Adrenal gland (tissue), 12 donors: Measurements from ENCODE around the gene SCG5. TPM values are rescaled to one million over a fixed set of nuclear protein-coding genes. Genes with fewer than 3 reads are reported as not detected.

ENCODE experiments used
- DNase-seq, 7 donors: peaks; one replicate each; pipeline ENCODE4 v3.0.0-alpha.2; 2019 to 2020
- H3K27ac ChIP-seq, 5 donors: fragments of 200-600 bp; sonication (generic) in 4 of 5; 1 replicate in 3 of 5; 2 replicates in 2 of 5; pipeline versions ENCODE4 v1.5.1 to v1.8.0; 2016 to 2020; ENCODE audit warnings: mild to moderate bottlenecking in 1 of 5
- H3K27me3 ChIP-seq: fragments of 200-600 bp; 2 replicates; pipeline ENCODE4 v1.8.0; 2021
- H3K36me3 ChIP-seq, 2 donors: fragments of 200-600 bp; replicated peaks in 1 of 2; 1 replicate in 1 of 2; 2 replicates in 1 of 2; pipeline versions ENCODE4 v1.5.1 to v1.8.0; 2018 to 2022
- H3K4me1 ChIP-seq, 2 donors: fragments of 200-600 bp; replicated peaks in 1 of 2; 1 replicate in 1 of 2; 2 replicates in 1 of 2; pipeline versions ENCODE4 v1.5.1 to v1.8.0; 2018 to 2021
- H3K4me3 ChIP-seq, 4 donors: fragments of 200-600 bp; sonication (generic) in 3 of 4; one replicate each; pipeline ENCODE4 v1.5.1; 2016 to 2018
- H3K9me3 ChIP-seq, 3 donors: fragments of 200-600 bp; sonication (generic) in 1 of 3; replicated peaks in 1 of 3; 1 replicate in 2 of 3; 2 replicates in 1 of 3; pipeline versions ENCODE4 v1.5.1 to v1.8.0; 2016 to 2021
- POLR2A ChIP-seq, 2 donors: fragments of 450-650 bp; IDR thresholded peaks; one replicate each; pipeline ENCODE4 v1.6.1; 2017; ENCODE audit warnings: antibody characterized with exemption in 2 of 2, mild to moderate bottlenecking in 2 of 2, moderate library complexity in 1 of 2
- WGBS, 4 donors: extraction: QIAGEN DNeasy Blood & Tissue Kit in 2 of 4; methylation state at CpG; one replicate each; pipeline versions ENCODE4 v1.1.5 to v1.1.7; 2013 to 2017; 5-methylcytosine and 5-hydroxymethylcytosine counted together
- intact Hi-C, 2 donors: fragments of 100-400 bp; cut with DNase I; formaldehyde crosslinking; loops; one replicate each; pipeline versions ENCODE4 v1.14.1 to v1.15.0; 2022 to 2023
- polyA plus RNA-seq, 3 donors: library from polyadenylated mRNA; stranded (reverse); fragments of 200-250 nt in 2 of 3; fragments of 350-450 nt in 1 of 3; fragmentation: Illumina TruSeq in 1 of 3; extraction: RNeasy Lipid Tissue Mini Kit (QIAGEN cat#74804) in 1 of 3; gene quantifications; one replicate each; pipeline ENCODE4 v1.2.3, GENCODE V29; 2013 to 2014
- total RNA-seq, 9 donors: library from RNA; depleted of rRNA in 4 of 9; stranded (reverse); fragments of >200 nt in 4 of 9; fragments of 120-200 nt in 1 of 9; fragmentation: NEBNext Ultra II Directional in 1 of 9; extraction: Animal tissue kit (Norgen Biotek cat#: 25700) in 1 of 9; gene quantifications; one replicate each; pipeline versions ENCODE4 v1.1.0 to v1.2.4, GENCODE V29; 2013 to 2023
- TF ChIP-seq, protein P1 (sequence below), 6 experiments: fragments of 450-650 bp in 4 of 6; fragments of 200-600 bp in 2 of 6; sonication (generic) in 1 of 6; IDR thresholded peaks; 1 replicate in 5 of 6; 2 replicates in 1 of 6; pipeline versions ENCODE4 v1.5.1 to v1.8.0; 2016 to 2021; ENCODE audit warnings: antibody characterized with exemption in 6 of 6, mild to moderate bottlenecking in 2 of 6, moderate library complexity in 1 of 6
- donor health status: healthy with polysubstance abuse.
- donor health status: Bipolar disorder and iron deficiency.
- donor health status: DM: yes; HTN: yes; CAD: no.
- donor health status: DM: no; HTN: no; CAD: no.
- donor health status: DM: no; HTN: no; CAD: no.
- donor health status: DM: yes; HTN: yes; CAD: no.

The SCG5 gene
- total and polyA plus RNA-seq, 12 donors = 0.52 to 102 (median 34.0) TPM; not detected in 2

DNA sequence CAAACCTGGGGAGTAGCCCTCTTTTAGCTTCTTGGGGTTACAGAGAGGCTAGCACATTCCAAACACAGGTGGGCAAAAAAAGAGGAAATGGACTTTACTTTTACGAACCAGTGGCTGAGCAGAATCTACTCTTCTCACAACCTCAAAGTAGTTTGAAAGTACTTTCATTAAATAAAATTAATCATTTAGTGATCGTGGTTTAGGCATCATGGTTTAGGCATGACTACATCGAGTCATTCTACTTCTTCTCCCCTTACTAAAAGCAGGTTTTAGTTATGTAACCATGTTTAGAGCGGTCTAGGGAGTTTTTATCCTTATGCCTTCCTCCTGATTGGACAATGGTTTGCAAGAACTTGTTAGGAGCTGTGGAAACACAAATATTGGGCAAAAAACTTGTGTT is 73.8 kb downstream of the SCG5 start:
- H3K4me1 ChIP-seq = peaks cover 0 to 15% of the 10 kb centered on the region in 2 donors
- H3K27me3 ChIP-seq = peaks cover 65% of the 10 kb centered on the region
- H3K4me3 ChIP-seq = no peak overlapping the region
- no peak for DNase-seq
- WGBS, 4 donors = 68 to 83% (median 73%) methylated on average over 4 of the region's 4 CpGs
- intact Hi-C loops = no loop called here
- H3K9me3 ChIP-seq = no peaks in the 10 kb centered on the region
- H3K27ac ChIP-seq = no peak overlapping the region
- H3K36me3 ChIP-seq = no peaks in the 10 kb centered on the region
- no peak for TF ChIP-seq POLR2A (IDR thresholded peaks at IDR 0.05)
- TF ChIP-seq, protein P1, sequence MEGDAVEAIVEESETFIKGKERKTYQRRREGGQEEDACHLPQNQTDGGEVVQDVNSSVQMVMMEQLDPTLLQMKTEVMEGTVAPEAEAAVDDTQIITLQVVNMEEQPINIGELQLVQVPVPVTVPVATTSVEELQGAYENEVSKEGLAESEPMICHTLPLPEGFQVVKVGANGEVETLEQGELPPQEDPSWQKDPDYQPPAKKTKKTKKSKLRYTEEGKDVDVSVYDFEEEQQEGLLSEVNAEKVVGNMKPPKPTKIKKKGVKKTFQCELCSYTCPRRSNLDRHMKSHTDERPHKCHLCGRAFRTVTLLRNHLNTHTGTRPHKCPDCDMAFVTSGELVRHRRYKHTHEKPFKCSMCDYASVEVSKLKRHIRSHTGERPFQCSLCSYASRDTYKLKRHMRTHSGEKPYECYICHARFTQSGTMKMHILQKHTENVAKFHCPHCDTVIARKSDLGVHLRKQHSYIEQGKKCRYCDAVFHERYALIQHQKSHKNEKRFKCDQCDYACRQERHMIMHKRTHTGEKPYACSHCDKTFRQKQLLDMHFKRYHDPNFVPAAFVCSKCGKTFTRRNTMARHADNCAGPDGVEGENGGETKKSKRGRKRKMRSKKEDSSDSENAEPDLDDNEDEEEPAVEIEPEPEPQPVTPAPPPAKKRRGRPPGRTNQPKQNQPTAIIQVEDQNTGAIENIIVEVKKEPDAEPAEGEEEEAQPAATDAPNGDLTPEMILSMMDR (IDR thresholded peaks at IDR 0.05) = no peak

DNA sequence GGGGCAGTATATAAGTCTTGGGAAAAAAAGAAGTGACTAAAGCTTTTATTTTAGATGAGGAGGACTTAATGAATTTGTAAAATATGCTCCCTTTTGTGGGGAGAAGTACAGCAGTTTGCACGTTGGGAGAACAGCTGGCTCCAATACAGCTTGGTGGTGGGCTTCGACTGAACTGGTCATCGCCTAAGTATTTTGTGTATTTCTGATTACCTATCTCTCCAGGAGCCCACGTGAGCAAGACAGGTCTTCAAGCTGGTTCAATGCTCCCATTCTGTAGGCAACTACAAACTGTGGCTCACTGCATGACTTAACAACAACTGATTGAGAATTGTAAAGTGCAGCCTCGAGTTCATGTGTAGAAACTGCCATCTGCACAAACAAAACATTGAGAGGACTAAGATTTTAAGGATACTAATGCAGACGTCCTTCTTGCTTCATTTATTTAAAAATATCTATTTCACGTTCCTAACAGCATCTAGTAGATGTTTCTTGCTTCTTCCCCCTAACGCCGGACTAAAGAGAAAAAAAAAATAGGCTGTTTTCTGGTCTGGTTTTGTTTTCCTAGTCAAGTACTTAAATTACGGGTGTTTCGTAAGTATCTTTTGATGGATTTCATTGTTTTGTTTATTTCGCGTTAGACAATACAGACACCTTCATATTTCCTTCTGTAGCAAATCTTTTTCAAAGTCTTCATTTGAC is 74.9 kb downstream of the SCG5 start:
- Histone ChIP-seq H3K27me3 (peaks cover 68% of the 10 kb centered on the region), H3K9me3 (no peaks in the 10 kb centered on the region), H3K4me1 (peaks cover 0 to 15% of the 10 kb centered on the region in 2 donors), H3K27ac (no peak overlapping the region), H3K4me3 (peak overlapping the region in 1 of 4 donors; percentile 23), H3K36me3 (no peaks in the 10 kb centered on the region)
- 22 to 28% (median 25%) methylated on average over 13 of the region's 13 CpGs for WGBS, 4 donors
- no peak for TF ChIP-seq POLR2A (IDR thresholded peaks at IDR 0.05)
- TF ChIP-seq, protein P1 (IDR thresholded peaks at IDR 0.05) = no peak
- DNase-seq = no peak
- intact Hi-C loops = no loop called here

DNA sequence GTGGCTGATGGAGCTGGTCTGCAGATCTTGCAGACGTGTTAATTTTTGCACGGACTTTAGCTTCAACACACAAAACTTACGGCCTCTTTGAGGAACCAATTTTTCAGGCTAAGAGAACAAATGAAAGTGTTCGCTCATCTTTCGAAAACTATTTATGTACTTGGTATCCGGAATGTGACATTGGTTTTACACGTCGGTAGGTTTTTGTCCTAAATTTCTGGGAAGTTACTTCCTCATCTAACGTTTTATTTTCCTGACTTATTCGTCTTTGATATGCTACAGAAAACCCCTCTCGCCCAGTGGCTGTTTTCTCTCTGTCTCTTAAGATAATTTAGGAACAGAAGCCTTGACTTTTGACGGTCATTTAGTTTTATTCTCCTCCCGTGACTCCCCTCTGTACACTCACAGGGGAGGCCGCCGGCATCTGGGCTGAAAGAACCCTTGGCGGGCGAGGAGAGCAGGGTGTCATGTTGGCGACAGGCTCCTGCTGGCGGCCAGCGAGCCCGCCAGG is 75.5 kb downstream of the SCG5 start:
- H3K36me3 ChIP-seq = no peaks in the 10 kb centered on the region
- no peaks in the 10 kb centered on the region for H3K9me3 ChIP-seq
- peaks cover 0 to 15% of the 10 kb centered on the region in 2 donors for H3K4me1 ChIP-seq
- 7 to 10% (median 8%) methylated on average over 21 of the region's 21 CpGs for WGBS, 4 donors
- DNase-seq = no peak
- H3K4me3 ChIP-seq = peak overlapping the region in 1 of 4 donors; percentile 23
- H3K27me3 ChIP-seq = peaks cover 68% of the 10 kb centered on the region
- TF ChIP-seq, protein P1 (IDR thresholded peaks at IDR 0.05) = no peak
- TF ChIP-seq POLR2A (IDR thresholded peaks at IDR 0.05) = no peak
- intact Hi-C loops = no loop called here
- no peak overlapping the region for H3K27ac ChIP-seq

DNA sequence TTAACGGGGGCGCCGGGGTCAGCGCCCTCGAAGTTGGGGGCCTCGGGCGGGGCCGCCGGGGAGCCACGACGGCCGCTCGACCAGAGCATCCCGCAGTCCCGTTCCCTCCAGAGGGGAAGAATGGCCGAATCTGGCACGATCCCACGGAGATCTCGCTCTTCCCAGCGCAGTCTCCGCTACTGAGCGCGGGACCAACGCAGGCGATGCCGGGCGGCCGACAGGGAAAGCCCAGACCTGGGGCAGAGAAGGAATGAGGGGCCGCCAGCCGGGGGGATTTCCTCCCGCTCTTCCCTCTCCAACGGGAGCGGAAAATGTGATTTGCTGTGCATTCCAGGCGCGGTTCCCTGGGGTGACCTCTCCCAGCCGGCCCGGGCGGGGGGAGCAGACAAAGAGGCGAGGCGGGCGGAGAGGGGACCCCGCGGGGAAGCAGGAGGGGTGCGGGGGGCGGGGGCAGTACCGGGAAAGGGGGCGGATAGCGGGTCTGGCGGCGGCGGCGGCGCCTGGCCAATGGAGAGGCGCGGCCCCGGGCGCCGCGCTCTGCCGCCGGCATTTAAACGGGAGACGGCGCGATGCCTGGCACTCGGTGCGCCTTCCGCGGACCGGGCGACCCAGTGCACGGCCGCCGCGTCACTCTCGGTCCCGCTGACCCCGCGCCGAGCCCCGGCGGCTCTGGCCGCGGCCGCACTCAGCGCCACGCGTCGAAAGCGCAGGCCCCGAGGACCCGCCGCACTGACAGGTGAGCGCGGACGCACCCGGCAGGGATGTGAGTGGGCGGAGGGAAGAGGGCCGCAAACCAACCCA is 76.1 kb downstream of the SCG5 start, which contains the start of gene GREM1:
TSS of gene GREM1 (plus strand) at position 579 of the 801 bp plus-strand sequence. CDS start 12,687 bp downstream, outside the sequence.
- Histone ChIP-seq H3K27me3 (peaks cover 68% of the 10 kb centered on the region), H3K9me3 (no peaks in the 10 kb centered on the region), H3K36me3 (no peaks in the 10 kb centered on the region), H3K27ac (no peak within 1 kb of the TSS), H3K4me3 (peak within 1 kb of the TSS in 1 of 4 donors; percentile 41), H3K4me1 (peaks cover 0 to 15% of the 10 kb centered on the region in 2 donors)
- no peak for DNase-seq
- intact Hi-C loops = no loop called here
- 1 to 2% (median 2%) methylated on average over 29 to 99 of the region's 99 CpGs for WGBS, 4 donors
- no peak for TF ChIP-seq POLR2A (IDR thresholded peaks at IDR 0.05)
- TF ChIP-seq, protein P1 (IDR thresholded peaks at IDR 0.05) = no peak
